Measurements from ENCODE around the gene ATP5PD.
A peak's percentile ranks its signal among the peaks of the same experiment; 100 is the strongest.
"Not testable (repeated sequence)": the region's sequence is repeated elsewhere in the genome, so short reads cannot be mapped to it uniquely, and the experiment has no call there.

The ATP5PD gene

GRCh38 chr17:75077072-75077495, 30.3 kb upstream of the ATP5PD start:
- no peak for FAIRE-seq

GRCh38 chr17:75075597-75076336, 29.0 kb upstream of the ATP5PD start:
- no peak for FAIRE-seq

DNA sequence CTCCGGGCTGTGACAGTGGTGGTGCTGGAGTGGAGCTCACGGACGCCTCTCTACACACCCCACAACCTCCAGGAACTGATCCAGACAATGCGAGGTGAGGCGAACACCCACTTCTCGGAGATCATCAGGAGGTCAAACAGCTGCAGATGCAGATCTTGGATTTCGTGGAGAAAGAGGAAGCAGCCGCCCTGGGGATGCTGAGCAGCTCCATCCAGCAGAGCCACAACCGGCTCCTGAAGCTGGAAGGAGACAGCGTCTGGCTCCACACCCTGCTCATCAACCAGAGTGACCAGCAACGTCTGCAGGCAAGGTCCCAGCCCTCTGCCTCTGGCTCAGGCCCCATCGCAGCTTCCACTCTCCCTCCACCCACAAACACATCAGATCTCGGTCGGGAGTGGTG, 27.8 kb upstream of the ATP5PD start:
- no peak for FAIRE-seq

- FAIRE-seq = no peak
Observed at GRCh38 chr17:75073618-75074047, 26.9 kb upstream of the ATP5PD start.

GRCh38 chr17:75072909-75073308, 26.1 kb upstream of the ATP5PD start:
- not testable (repeated sequence) for FAIRE-seq

GRCh38 chr17:75071478-75072271, 24.9 kb upstream of the ATP5PD start:
- not testable (repeated sequence) for FAIRE-seq

- peak; percentile 19 for FAIRE-seq
Observed at GRCh38 chr17:75069783-75070182, 23.0 kb upstream of the ATP5PD start.

- FAIRE-seq = no peak
Observed at GRCh38 chr17:75068750-75069149, 22.0 kb upstream of the ATP5PD start.

GRCh38 chr17:75067856-75068255, 21.1 kb upstream of the ATP5PD start:
- no peak for FAIRE-seq

DNA sequence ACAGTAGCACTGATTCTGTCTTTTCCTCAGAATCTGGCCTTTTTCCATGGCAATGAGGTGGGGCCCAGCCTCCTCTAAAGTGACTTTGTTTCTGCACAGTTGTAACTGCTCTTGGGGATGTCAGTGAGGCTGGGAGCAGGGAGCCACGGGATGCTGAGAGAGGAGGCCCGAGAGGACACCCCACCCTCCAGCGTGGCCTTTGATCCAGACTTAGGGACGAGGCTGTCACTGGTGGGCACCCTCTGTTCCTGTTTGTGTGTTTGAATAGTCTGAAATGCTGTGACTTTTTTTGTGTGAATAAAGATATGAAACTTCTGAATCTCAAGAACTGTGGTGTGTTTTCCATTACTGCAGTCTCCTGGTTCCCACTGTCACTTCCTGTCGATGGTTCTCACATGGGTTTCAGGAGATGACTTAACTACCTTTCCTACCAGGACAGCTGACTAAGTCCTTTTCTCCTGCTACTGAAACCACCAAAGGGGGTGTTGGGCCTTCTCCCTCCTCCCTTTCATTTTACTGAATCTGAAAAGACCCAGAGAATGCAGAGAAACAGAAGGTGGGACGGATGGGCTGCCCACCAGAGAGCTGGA, 18.9 kb upstream of the ATP5PD start:
- no peak for FAIRE-seq

GRCh38 chr17:75064867-75065561, 18.2 kb upstream of the ATP5PD start:
- no peak for FAIRE-seq

- no peak for FAIRE-seq
Observed at GRCh38 chr17:75064460-75064859, 17.7 kb upstream of the ATP5PD start.

GRCh38 chr17:75064040-75064439, 17.3 kb upstream of the ATP5PD start:
- FAIRE-seq = no peak

DNA sequence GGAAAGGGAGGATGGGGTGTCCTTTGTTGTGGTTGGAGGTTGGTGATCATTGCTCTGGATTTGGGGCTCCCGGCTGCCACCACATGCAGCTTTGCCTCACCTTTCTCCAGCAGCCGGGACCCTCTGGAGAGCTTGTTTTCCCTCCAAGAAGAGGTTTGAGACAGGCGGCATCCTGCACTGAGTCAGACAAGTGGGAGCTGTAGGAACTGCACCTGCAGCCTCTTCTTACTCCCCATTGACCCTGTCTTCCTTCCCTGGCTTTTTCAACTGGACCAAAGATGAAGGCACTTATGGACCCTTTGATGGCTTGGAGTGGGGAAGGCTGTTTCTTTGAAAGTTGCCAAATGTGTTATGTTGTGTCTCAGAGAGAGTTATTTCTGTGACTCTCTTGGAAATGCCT, 16.9 kb upstream of the ATP5PD start:
- FAIRE-seq = no peak

- FAIRE-seq = no peak
Observed at GRCh38 chr17:75063201-75063600, 16.4 kb upstream of the ATP5PD start.

GRCh38 chr17:75061618-75062017, 14.8 kb upstream of the ATP5PD start:
- no peak for FAIRE-seq

- no peak for FAIRE-seq
Observed at GRCh38 chr17:75061055-75061438, 14.3 kb upstream of the ATP5PD start.

- FAIRE-seq = no peak
Observed at GRCh38 chr17:75060434-75061054, 13.8 kb upstream of the ATP5PD start.

DNA sequence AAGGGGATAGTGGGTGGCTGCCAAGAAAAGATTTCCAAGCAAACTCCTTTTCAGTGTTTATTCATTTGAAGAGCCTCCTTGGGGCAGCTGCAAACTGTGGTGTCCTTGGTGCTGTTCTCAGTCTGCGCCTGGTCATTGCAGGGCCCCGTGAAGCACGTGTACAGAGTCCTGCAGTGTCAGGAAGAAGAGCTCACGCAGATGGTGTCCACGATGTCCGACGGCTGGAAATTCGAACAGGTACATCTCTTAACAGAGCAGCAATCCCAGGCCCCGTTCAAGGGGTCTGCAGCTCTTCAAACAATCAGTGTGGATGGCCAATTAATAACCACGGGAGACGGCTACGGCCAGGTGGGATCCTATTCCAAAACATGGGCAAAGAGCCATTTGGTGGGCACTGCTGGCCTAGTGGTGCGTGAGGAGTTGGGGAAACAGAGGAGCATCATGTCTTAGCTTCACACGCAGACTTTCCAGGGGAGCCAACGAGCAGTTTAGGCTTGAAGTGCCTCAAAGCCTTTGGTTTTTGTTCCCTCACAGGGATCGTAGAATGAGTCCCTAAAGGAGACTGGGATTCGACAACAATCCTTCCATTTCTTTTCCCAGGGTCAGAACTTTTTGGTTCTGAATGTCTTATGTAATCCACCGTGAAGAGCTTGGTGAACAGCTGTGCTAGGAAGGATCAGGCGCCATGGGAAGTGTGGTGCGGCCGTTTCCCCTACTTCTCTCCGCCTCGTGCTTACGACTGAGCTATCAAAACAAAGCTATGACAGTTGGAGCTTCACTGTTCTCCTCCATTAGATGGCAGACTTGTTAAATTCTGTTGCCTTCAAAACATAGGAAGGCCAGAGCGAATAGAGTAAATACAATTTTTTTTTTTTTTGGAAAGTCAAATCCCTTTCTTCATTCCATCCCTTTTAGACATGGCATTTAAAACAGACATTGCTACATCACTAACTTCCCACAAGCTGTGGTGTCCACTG, 12.9 kb upstream of the ATP5PD start:
- peak; percentile 96 for FAIRE-seq

DNA sequence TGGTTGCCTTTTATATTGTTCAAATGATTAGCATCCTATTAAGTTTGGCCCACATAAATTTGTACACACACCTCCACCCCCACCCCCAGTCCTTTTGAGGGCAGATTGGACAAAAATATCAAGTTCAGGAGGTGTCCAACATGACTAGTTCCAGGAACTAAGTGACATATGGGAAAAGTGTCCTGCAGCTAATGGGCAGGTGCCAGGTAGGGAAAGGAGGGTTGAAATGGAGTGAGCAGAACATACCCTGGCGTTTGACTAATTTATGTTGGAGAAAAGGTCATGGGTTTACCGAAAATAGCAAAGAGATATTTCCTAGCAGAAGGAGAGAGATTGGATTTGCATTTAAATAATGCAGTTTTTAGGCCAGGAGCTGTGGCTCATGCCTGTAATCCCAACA, 5.2 kb upstream of the ATP5PD start:
- FAIRE-seq = no peak

GRCh38 chr17:75049706-75050105, 2.9 kb upstream of the ATP5PD start:
- FAIRE-seq = no peak

- no peak for FAIRE-seq
Observed at GRCh38 chr17:75049057-75049456, 2.3 kb upstream of the ATP5PD start.
